HUES64 (cell line): ENCODE data around the gene TRIM54.
A peak's percentile ranks its signal among the peaks of the same experiment; 100 is the strongest.

Experiments
- H3K27ac ChIP-seq: 2 replicates; pipeline ENCODE4 v1.7.0; 2013; ENCODE audit warnings: low read depth, low read length, inconsistent platforms
- H3K27me3 ChIP-seq: 2 replicates; pipeline ENCODE4 v1.6.1; 2013; ENCODE audit warnings: mild to moderate bottlenecking, low read length; ENCODE audit not compliant: insufficient read depth
- H3K36me3 ChIP-seq: 2 replicates; pipeline ENCODE4 v1.6.1; 2013; ENCODE audit warnings: mild to moderate bottlenecking, low read length; ENCODE audit not compliant: insufficient read depth
- H3K4me1 ChIP-seq: 2 replicates; pipeline ENCODE4 v1.6.1; 2013; ENCODE audit warnings: mild to moderate bottlenecking, low read length, moderate library complexity; ENCODE audit not compliant: insufficient read depth
- H3K4me3 ChIP-seq: 2 replicates; pipeline ENCODE4 v1.5.1; 2013; ENCODE audit warnings: mild to moderate bottlenecking, low read length, moderate library complexity
- H3K9ac ChIP-seq: 2 replicates; pipeline ENCODE4 v1.6.1; 2013; ENCODE audit warnings: mild to moderate bottlenecking, low read depth, low read length
- H3K9me3 ChIP-seq: 2 replicates; pipeline ENCODE4 v1.6.1; 2013; ENCODE audit warnings: low read depth, low read length; ENCODE audit not compliant: insufficient read depth
- whole genome bisulfite sequencing: fragments of 150-250, 120-280 bp; methylation state at CpG from one replicate; pipeline ENCODE4 v1.1.7; 2013; ENCODE audit warnings: missing lambda C conversion rate; 5-methylcytosine and 5-hydroxymethylcytosine counted together

TRIM54 gene

DNA sequence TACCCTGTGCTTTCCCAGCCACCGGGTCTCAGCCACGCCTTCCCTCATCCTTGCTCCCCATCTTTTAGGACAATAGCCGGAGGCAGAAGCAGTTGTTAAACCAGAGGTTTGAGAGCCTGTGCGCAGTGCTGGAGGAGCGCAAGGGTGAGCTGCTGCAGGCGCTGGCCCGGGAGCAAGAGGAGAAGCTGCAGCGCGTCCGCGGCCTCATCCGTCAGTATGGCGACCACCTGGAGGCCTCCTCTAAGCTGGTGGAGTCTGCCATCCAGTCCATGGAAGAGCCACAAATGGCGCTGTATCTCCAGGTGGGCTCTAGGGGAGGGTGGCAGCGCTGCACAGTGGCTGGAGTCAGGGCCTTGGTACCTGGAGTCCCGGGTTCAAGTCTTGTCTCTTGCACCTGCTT is 23.3 kb downstream of the TRIM54 start:
- Histone ChIP-seq H3K4me1 (0 out of 2 replicates have a peak, but pooled peaks cover 6% of the 10 kb centered on the region), H3K27ac (no peak overlapping the region), H3K4me3 (no peak overlapping the region), H3K9me3 (no peaks in the 10 kb centered on the region), H3K36me3 (peaks cover 3% of the 10 kb centered on the region; the same call in 1 of the 2 replicates), H3K27me3 (peaks cover 50% of the 10 kb centered on the region), H3K9ac (no peak overlapping the region)
- 94% methylated on average over 16 of the region's 16 CpGs for WGBS

- Histone ChIP-seq H3K27me3 (peaks cover 50% of the 10 kb centered on the region), H3K4me1 (0 out of 2 replicates have a peak, but pooled peaks cover 6% of the 10 kb centered on the region), H3K36me3 (peaks cover 3% of the 10 kb centered on the region; the same call in 1 of the 2 replicates), H3K27ac (no peak overlapping the region), H3K9me3 (no peaks in the 10 kb centered on the region), H3K4me3 (peak overlapping the region; percentile 44; the same call in 1 of the 2 replicates), H3K9ac (peak overlapping the region; percentile 20; the same call in 1 of the 2 replicates)
- 60% methylated on average over 26 of the region's 26 CpGs for WGBS
These were observed 23.9 kb downstream of the TRIM54 start for GRCh38 chr2:27306136-27306535.

DNA sequence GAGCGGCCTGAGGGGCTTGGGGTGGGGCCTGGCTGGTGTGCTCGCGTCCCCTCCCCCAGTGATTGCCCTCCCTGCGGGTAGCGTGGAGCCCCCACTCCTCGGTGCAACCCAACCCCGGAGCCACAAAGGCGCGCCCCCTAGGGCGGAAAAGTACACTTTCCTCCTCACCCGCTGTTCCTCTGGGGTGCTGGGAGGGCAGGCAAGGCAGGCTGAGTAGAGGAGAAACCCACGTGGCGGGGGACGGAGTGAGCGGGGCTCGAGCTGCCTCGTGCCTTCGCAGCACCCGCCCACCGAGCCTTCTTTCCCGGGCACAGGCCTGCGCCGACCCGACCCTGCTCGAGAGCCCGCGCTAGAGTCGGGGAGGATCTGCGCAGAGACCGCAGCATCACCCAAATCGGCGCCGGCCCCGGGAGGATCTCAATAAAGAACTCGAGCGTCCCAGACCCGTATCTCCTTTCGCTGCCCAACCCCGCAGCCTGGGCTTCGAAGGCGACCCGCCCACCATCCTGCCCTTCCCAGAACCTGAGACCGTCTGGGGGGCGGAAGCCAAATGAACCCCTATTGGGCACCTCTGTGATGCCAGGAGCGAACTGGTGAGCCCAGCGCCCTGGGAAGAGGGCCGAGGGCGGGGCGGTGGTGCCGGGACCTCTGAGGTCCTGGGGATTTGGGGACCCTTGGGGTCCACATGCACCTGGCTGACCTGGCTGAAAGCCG is 24.5 kb downstream of the TRIM54 start:
- Histone ChIP-seq H3K9ac (peak overlapping the region; percentile 20; the same call in 1 of the 2 replicates), H3K4me1 (0 out of 2 replicates have a peak, but pooled peaks cover 6% of the 10 kb centered on the region), H3K36me3 (peaks cover 3% of the 10 kb centered on the region; the same call in 1 of the 2 replicates), H3K27me3 (peaks cover 50% of the 10 kb centered on the region), H3K4me3 (peak overlapping the region; percentile 44), H3K27ac (no peak overlapping the region), H3K9me3 (no peaks in the 10 kb centered on the region)
- 9% methylated on average over 51 of the region's 51 CpGs for WGBS

GRCh38 chr2:27307287-27307544 is 25.0 kb downstream of the TRIM54 start:
- Histone ChIP-seq H3K9ac (no peak overlapping the region), H3K4me1 (0 out of 2 replicates have a peak, but pooled peaks cover 6% of the 10 kb centered on the region), H3K27me3 (peaks cover 50% of the 10 kb centered on the region), H3K27ac (no peak overlapping the region), H3K4me3 (peak overlapping the region; percentile 44), H3K36me3 (peaks cover 3% of the 10 kb centered on the region; the same call in 1 of the 2 replicates), H3K9me3 (no peaks in the 10 kb centered on the region)
- WGBS = 14% methylated on average over 14 of the region's 14 CpGs

GRCh38 chr2:27307545-27308358 is 25.5 kb downstream of the TRIM54 start:
- H3K4me1 ChIP-seq = 0 out of 2 replicates have a peak, but pooled peaks cover 6% of the 10 kb centered on the region
- 4% methylated on average over 75 of the region's 75 CpGs for WGBS
- no peaks in the 10 kb centered on the region for H3K9me3 ChIP-seq
- H3K9ac ChIP-seq = no peak overlapping the region; the same call in 1 of the 2 replicates
- H3K27me3 ChIP-seq = peaks cover 50% of the 10 kb centered on the region
- peaks cover 3% of the 10 kb centered on the region; the same call in 1 of the 2 replicates for H3K36me3 ChIP-seq
- no peak overlapping the region for H3K27ac ChIP-seq
- peak overlapping the region; percentile 44 for H3K4me3 ChIP-seq

DNA sequence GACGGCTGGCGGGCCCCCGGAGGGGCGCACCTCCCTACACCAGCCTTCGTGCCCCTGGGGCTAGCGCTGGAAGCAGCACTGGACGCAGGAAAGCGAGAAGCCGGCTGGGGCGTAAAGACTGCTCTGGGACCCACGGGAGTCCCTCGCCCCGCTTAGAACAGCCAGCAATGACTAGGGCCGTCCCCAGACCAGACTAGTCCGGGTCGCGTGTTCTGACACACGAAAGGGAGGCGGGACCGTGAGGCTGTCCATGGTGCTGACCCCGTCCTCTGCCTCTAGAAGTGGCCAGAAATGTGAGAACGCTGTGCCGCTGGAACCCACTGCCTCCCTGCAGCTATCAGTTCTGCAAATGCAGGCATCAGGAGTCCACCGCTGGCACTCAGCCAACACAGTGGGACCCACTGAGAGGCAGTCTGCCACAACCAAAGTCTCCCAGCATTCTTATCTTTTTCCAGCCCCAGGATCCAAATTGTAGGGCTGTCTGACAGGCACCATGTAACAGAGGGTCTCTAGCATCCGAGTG is 26.2 kb downstream of the TRIM54 start, which contains the start of gene UCN:
TSS of gene UCN (minus strand) at position 87 of the 523 bp plus-strand sequence. CDS start 550 bp downstream, outside the sequence.
- Histone ChIP-seq H3K4me3 (peak within 1 kb of the TSS; percentile 44), H3K36me3 (peaks cover 3% of the 10 kb centered on the region; the same call in 1 of the 2 replicates), H3K27me3 (peaks cover 50% of the 10 kb centered on the region), H3K27ac (no peak within 1 kb of the TSS), H3K9me3 (no peaks in the 10 kb centered on the region), H3K4me1 (0 out of 2 replicates have a peak, but pooled peaks cover 6% of the 10 kb centered on the region), H3K9ac (no peak within 1 kb of the TSS; the same call in 1 of the 2 replicates)
- 11% methylated on average over 25 of the region's 25 CpGs for WGBS

- WGBS = 94% methylated on average over 6 of the region's 6 CpGs
- H3K27me3 ChIP-seq = peaks cover 46% of the 10 kb centered on the region
These were observed 27.4 kb downstream of the TRIM54 start for GRCh38 chr2:27309651-27310050.

DNA sequence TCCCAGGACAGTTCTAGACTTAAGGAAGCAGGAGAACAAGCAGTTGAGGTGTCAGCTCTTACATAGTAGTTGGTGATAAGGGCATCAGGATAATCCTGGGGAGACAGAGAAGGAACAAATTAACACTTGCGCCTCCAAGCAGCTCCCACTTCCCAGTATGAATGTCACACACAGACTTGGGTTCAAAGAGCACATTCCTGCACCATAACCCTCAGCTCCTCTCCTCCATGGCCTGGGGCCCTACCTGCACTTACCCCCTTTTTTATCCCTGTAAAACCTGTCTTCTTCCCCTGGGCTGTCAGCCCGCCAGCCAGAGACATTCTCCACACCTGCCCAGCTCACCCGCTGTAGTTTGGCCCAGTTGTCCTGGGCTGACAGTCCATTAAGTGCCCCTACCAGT is 29.9 kb downstream of the TRIM54 start:
- Histone ChIP-seq H3K36me3 (peaks cover 3% of the 10 kb centered on the region; the same call in 1 of the 2 replicates), H3K9me3 (no peaks in the 10 kb centered on the region), H3K4me3 (no peak overlapping the region), H3K4me1 (0 out of 2 replicates have a peak, but pooled peaks cover 3% of the 10 kb centered on the region), H3K9ac (no peak overlapping the region), H3K27me3 (peaks cover 21% of the 10 kb centered on the region), H3K27ac (no peak overlapping the region)
- 96% methylated on average over 3 of the region's 3 CpGs for WGBS

More at GRCh38 chr2:27309651-27310050, 27.4 kb downstream of the TRIM54 start:
- no peak overlapping the region for H3K9ac ChIP-seq
- no peak overlapping the region for H3K27ac ChIP-seq
- peaks cover 3% of the 10 kb centered on the region; the same call in 1 of the 2 replicates for H3K36me3 ChIP-seq
- no peak overlapping the region for H3K4me3 ChIP-seq
- H3K9me3 ChIP-seq = no peaks in the 10 kb centered on the region
- H3K4me1 ChIP-seq = 0 out of 2 replicates have a peak, but pooled peaks cover 6% of the 10 kb centered on the region

GRCh38 chr2:27313882-27314645 is 31.8 kb downstream of the TRIM54 start:
- Histone ChIP-seq H3K4me3 (no peak overlapping the region), H3K9me3 (no peaks in the 10 kb centered on the region), H3K36me3 (peaks cover 3% of the 10 kb centered on the region; the same call in 1 of the 2 replicates), H3K27me3 (peaks cover 2% of the 10 kb centered on the region; the same call in 1 of the 2 replicates), H3K4me1 (no peaks in the 10 kb centered on the region), H3K27ac (no peak overlapping the region), H3K9ac (no peak overlapping the region)
- WGBS = 90% methylated on average over 7 of the region's 8 CpGs

DNA sequence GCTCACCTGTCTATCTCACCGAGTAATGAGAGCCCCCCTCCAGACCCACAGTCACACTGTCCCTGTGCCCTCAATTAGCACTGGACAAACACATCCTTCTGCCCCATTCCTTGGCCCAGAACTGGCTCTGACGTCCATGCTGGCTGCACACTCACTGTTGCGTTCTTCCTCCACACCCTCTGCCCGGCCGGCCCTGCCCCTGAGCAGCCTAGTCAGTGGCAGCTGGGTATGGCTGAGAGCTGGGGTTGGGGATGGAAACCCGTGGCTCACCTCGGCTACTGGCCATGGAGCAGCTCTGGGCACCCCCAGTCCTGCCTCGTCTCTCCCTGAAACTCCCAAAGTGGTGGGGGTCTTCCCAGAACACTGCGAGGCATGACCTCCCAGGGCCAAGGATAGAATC is 32.5 kb downstream of the TRIM54 start:
- Histone ChIP-seq H3K4me3 (no peak overlapping the region), H3K27me3 (no peaks in the 10 kb centered on the region), H3K36me3 (no peaks in the 10 kb centered on the region; the same call in 1 of the 2 replicates), H3K4me1 (no peaks in the 10 kb centered on the region), H3K9ac (no peak overlapping the region), H3K27ac (no peak overlapping the region), H3K9me3 (no peaks in the 10 kb centered on the region)
- 91% methylated on average over 9 of the region's 9 CpGs for WGBS
